Stimulated activated CD4-positive, alpha-beta T cell treated with anti-CD3 and anti-CD28 coated beads, TNF-alpha, amount 100 ng/mL, for 4 hours (primary cell): ENCODE results near the gene C14orf93.
"Not testable (repeated sequence)": the region's sequence is repeated elsewhere in the genome, so short reads cannot be mapped to it uniquely, and the experiment has no call there.

ENCODE experiments used
- DNase-seq, 3 experiments: peaks; one replicate each; pipeline ENCODE4 v3.0.0-alpha.2; 2020; ENCODE audit warnings: low read depth in 3 of 3

Gene C14orf93

GRCh38 chr14:23021434-23021833, 11.5 kb upstream of the C14orf93 start:
- DNase-seq = no peak

GRCh38 chr14:23020143-23021128, 10.5 kb upstream of the C14orf93 start:
- no peak for DNase-seq

DNA sequence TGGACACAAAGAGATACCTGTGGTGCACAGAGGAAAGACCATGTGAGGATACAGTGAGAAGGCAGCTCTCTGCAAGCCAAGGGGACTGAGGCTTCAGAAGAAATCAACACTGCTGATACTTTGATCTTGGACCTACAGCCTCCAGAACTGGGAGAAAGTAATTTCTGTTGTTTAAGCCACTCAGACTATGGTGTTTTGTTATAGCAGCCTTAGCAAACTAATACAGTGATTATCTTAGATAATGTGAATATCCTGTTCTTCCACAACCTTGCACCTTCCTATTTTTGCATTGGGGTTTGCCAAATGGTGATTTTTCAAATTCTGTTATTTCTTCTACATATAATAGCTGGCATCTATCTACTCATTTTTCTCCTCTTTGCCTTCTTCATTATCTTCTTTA, 8.2 kb upstream of the C14orf93 start:
- DNase-seq = no peak

DNA sequence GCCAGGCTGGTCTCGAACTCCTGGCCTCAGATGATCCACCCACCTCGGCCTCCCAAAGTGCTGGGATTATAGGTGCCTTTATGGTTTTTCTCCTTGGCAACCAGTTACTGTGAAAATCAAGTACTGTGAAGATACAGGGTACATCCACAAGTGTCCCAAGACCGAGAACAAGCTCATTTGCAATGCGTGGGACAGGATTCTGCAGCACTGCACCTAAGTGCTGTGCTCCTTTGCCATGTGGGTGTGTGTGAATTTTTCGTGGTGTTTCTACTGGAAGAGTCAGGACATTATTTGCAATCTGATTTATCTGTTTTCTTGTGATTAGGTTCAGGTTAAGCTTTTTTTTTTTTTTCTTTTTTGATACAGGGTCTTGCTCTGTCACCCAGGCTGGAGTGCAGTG, 7.1 kb upstream of the C14orf93 start:
- no peak for DNase-seq

DNA sequence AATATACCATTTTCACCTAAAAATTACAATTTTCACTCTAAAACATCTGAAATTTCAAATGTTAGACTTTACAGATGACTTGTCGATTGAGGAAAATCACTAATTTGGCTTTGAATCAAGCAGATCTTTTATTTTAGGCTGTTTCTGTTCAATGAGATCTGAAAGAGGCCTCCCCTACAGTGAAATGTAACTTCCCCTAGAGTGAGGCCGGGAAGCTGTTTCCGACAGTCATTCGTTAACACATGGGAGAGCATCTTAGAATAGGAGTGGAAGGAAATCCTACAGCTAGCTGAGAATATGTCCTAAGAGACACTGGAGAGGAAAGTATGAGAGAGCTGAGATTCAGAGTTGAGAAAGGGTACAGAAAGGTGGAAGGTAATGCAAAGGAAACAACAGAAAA, 5.7 kb upstream of the C14orf93 start:
- no peak for DNase-seq

- DNase-seq = not testable (repeated sequence)
These were observed 3.8 kb upstream of the C14orf93 start for GRCh38 chr14:23013749-23014054.

DNA sequence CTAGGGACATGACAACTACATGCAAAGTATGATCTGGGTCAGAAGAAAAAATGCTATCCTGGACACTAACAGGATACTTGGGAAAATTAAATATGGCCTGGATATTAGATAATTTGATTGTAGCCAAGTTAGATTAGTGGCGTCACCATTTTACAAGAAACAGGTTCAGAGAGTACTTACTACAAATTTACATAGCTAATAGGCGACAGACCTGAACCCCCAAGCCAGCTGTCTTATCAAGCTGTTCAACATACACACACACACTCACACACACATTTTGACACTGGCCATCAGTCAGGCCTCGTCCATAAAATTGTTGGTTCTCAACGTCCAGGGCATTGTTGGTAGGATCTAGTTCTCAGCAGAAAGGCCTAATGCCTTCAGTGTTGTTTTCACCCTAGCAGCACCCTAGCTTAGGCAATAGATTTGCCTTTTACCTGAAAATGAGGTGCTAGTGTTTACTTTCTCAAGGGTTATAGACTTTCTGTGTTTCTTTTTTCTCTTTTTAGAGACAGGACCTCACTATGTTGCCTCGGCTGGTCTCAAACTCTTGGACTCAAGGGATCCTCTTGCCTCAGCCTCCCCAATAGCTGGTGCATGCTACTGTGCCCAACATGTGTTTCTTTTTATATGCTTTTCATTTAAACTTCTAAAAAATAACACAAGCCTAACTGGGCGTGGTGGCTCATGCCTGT, 3.3 kb upstream of the C14orf93 start:
- DNase-seq = no peak

GRCh38 chr14:23009483-23009938, 432 bp downstream of the C14orf93 start:
- DNase-seq = no peak

GRCh38 chr14:23008831-23009230, 1.1 kb downstream of the C14orf93 start:
- DNase-seq = no peak

GRCh38 chr14:23006544-23007419, 3.2 kb downstream of the C14orf93 start:
- peak; percentile 85 to 97 (median 95) for DNase-seq

- no peak for DNase-seq
These were observed 3.8 kb downstream of the C14orf93 start for GRCh38 chr14:23006188-23006534.

DNA sequence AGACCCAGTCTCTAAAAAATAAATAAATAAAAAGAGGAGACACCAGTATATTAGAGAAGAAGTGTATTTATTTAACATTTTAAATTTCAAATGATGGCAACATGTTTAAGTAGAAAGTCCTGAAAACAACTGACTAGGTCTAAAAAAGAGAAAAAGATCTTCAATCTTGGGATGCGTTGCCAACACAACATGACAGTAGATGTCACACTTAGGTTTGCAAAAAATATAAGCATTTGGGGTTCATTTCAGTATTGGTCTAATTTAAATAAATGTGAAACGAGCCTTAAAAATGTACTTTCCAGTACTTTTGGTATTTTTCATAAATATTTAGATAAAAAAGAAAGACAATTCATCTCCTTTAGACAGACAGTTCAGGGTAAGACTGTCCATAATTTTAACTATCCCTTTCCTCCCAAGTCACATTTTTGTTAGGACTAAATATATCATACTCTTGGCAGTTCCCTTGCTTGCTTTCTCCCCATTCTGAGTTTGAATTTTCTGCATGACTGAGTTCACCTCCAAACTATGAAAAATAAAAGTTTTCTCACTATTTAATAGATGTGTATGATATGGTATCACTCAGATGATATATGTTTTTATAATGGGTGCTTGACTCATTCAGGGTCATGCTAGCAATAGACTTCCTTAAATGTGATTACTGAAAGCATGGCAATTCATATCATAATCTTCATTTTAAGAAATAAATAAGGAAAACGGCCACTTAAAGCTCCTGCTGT, 4.3 kb downstream of the C14orf93 start:
- DNase-seq = no peak

DNA sequence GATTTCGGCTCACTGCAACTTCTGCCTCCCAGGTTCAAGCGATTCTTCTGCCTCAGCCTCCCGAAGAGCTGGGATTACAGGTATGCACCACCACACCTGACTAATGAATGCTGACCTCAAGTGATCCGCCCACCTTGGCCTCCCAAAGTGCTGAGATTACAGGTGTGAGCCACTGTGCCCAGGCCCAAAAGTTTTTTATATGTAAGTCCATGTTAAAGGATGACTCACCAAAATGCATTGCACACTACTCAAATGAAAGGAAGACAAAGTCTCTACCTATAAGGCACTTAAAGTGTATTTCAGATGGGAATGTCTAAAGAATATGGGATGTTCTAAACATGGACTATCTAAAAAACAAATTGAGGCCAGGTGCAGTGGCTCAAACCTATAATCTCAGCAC, 5.7 kb downstream of the C14orf93 start:
- DNase-seq = not testable (repeated sequence)

DNA sequence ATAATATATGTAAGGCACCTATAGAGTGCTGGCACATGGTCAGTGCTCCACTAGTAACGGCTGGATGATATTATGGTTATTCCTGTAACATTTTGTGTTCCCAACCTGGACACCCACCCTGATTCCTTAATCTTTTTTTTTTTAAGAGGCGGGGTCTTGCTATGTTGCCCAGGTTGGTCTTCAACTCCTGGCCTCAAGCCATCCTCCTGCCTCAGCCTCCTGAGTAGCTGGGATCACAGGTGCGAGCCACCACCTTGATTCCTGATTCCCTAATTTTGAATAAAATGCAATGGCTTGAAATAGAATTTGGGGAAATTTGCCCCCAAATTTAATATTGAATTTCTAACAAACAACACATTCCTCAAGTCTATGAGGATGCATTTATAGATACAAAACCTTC, 7.4 kb downstream of the C14orf93 start:
- DNase-seq = no peak

DNA sequence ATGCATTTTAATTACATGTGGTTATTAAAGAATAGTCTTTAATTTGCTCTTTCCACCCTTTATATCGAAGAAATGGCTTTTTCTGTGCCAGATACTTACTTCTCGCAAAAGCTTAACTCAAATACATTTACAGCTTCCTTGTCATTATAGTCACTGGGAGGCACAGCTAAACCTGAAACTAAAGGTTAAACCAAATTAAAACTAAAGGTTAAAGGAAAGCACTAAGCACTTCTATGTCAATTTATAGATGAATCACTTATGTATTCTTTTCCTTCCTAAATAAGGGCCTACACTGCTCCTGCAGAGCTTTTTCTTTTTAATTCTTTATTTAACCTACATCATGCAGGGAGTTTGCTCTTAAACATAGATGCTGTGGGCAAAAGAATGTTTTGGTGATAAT, 9.1 kb downstream of the C14orf93 start:
- no peak for DNase-seq

- DNase-seq = no peak
These were observed 11.5 kb downstream of the C14orf93 start for GRCh38 chr14:22998329-22999012.

- no peak for DNase-seq
These were observed 12.1 kb downstream of the C14orf93 start for GRCh38 chr14:22997676-22998323.

DNA sequence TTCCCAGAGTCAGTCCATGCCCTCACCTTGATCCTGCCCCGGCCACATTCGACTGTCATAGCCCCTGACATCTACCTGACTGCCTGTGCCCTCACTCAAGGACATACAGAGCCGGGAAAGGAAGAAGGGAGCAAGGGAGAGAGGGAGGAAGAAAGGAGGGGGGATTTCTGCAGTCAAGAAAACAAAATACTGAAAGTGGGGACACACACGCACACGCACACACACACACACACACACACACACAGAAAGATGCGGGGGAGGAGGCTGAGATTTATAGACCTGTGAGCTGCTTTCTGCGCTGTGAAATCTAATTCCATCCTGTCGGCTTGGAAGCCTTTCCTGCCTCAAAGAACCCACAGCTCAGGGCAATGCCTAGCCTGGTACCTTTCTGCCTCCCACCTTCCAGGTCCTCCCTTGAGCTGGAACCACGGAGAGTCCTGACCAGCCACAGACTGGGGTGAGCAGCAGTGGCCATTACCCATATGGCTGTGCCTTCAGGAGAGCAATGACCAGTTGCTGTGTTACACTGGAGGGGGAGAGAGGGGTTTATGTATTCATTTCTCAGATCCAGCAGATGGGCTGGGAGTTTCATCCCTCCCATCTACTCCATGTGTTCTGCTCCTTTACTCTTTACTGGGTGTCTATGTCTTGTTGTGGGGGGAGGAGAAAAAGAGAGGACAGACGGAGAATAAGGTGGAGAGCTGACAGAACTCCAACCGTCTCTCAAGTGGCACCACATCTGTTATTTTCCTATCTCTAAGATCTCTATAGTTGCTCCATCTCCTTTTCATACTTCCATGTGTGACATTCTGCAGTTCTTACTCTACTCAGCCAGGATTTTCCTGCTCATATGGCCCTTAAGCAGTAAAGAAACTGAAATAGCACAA, 12.9 kb downstream of the C14orf93 start:
- DNase-seq = no peak

DNA sequence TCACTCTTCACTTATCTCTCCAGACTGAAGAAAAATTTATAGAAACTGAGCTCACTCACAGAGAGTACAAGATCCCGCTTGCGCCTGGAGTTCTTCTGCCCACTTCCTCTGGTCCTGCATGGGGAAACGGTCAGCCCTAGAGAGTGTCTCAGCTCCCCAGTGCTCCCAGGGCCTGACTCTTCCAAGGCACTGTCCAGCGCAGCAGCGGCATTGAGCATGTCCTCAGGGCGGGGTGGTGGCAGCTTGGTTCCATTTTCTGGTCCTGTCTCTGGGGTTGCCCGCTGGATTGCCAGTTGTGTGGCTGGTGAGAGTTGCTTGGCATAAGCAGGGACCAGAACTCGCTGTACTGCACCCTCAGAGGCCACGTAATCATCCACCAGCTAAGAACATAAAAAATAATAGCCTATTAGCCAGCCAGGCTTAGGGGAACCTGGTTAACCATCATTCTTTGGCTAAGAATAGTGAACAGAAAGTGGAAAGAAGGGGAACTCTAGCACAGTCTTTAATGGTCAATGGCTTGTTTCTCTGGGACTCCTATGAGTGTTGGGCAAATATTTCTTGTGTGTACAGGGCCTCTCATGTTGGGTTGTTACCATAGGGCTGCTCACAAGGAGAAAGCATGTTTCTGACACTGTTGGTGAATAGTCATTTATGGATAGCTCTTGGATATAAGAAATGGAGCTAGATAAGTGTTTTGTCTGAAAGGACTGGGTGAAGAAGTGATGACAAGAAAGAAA, 13.9 kb downstream of the C14orf93 start:
- DNase-seq = no peak
